WTC11 (cell line): ENCODE data around the gene OBSCN. TPM values are rescaled to one million over a fixed set of nuclear protein-coding genes. Genes with fewer than 3 reads are reported as not detected.

Experiments used
- ATAC-seq: fragments of 200-7000 bp; cut with Tn5 transposase; 2 replicates; pipeline ENCODE4 v1.10.0; 2021; ENCODE audit warnings: mild to moderate bottlenecking, moderate library complexity
- CTCF ChIA-PET: fragments of 300-600 bp; sonication (Branson Sonifier 250); formaldehyde crosslinking; loops from one replicate; lab custom pipeline; 2021; ENCODE audit warnings: antibody characterized with exemption; lab: Charles Lee
- POLR2A ChIA-PET: fragments of 350-600 bp; sonication (Branson Sonifier 250); formaldehyde crosslinking; loops from one replicate; lab custom pipeline; 2021; ENCODE audit warnings: antibody characterized with exemption; lab: Charles Lee
- DNase-seq: peaks from one replicate; pipeline ENCODE4 v3.0.0; 2021; ENCODE audit warnings: low spot score
- H3K27ac Mint-ChIP-seq: 2 replicates; pipeline ENCODE4 v1.8.0; 2021; ENCODE audit warnings: mixed read lengths
- H3K27me3 Mint-ChIP-seq: 2 replicates; pipeline ENCODE4 v1.8.0; 2021; ENCODE audit warnings: low read depth, mild to moderate bottlenecking, moderate library complexity, mixed read lengths
- H3K36me3 Mint-ChIP-seq: 2 replicates; pipeline ENCODE4 v1.8.0; 2021; ENCODE audit warnings: mixed read lengths
- H3K4me1 Mint-ChIP-seq: 2 replicates; pipeline ENCODE4 v1.8.0; 2022; ENCODE audit warnings: mixed read lengths
- H3K4me3 Mint-ChIP-seq: 2 replicates; pipeline ENCODE4 v1.8.0; 2021; ENCODE audit warnings: mild to moderate bottlenecking, moderate library complexity, mixed read lengths
- H3K9me3 Mint-ChIP-seq: 2 replicates; pipeline ENCODE4 v1.8.0; 2021; ENCODE audit warnings: mixed read lengths
- CREM ChIP-seq: sonication (generic); formaldehyde crosslinking; IDR thresholded peaks from 2 replicates; pipeline ENCODE4 v1.8.1; 2022; ENCODE audit warnings: mild to moderate bottlenecking, missing genetic modification reagents, moderate library complexity
- ELF4 ChIP-seq: sonication (generic); formaldehyde crosslinking; IDR thresholded peaks from 2 replicates; pipeline ENCODE4 v1.8.1; 2022; ENCODE audit warnings: low read depth, mild to moderate bottlenecking, moderate library complexity, missing genetic modification reagents
- FOXP1 ChIP-seq: sonication (generic); formaldehyde crosslinking; IDR thresholded peaks from 2 replicates; pipeline ENCODE4 v1.8.0; 2022; ENCODE audit warnings: missing genetic modification reagents, mild to moderate bottlenecking, moderate library complexity, borderline replicate concordance
- GTF2I ChIP-seq: fragments of 250-450 bp; sonication (Bioruptor Pico); conservative IDR thresholded peaks from 2 replicates; pipeline ENCODE4 v1.4.0; 2021; ENCODE audit warnings: mild to moderate bottlenecking
- IRF2 ChIP-seq: sonication (generic); formaldehyde crosslinking; IDR thresholded peaks from 2 replicates; pipeline ENCODE4 v1.8.0; 2022; ENCODE audit warnings: low read depth, missing genetic modification reagents, borderline replicate concordance
- NR2C2 ChIP-seq: sonication (generic); formaldehyde crosslinking; IDR thresholded peaks from 2 replicates; pipeline ENCODE4 v1.8.0; 2022; ENCODE audit warnings: mild to moderate bottlenecking, missing genetic modification reagents
- PRDM15 ChIP-seq: sonication (generic); formaldehyde crosslinking; IDR thresholded peaks from 2 replicates; pipeline ENCODE4 v1.8.0; 2022; ENCODE audit warnings: missing genetic modification reagents
- TCF7 ChIP-seq: sonication (generic); formaldehyde crosslinking; IDR thresholded peaks from 2 replicates; pipeline ENCODE4 v1.8.0; 2022; ENCODE audit warnings: mild to moderate bottlenecking, low read depth, missing genetic modification reagents, moderate library complexity
- ZBTB43 ChIP-seq: sonication (generic); formaldehyde crosslinking; IDR thresholded peaks from 2 replicates; pipeline ENCODE4 v1.8.1; 2023; ENCODE audit warnings: mild to moderate bottlenecking, missing genetic modification reagents
- ZNF138 ChIP-seq: sonication (generic); formaldehyde crosslinking; conservative IDR thresholded peaks from 2 replicates; pipeline ENCODE4 v1.8.1; 2022; ENCODE audit warnings: mild to moderate bottlenecking, moderate library complexity, missing genetic modification reagents
- ZNF416 ChIP-seq: fragments of 250-450 bp; sonication (Bioruptor Pico); IDR thresholded peaks from 2 replicates; pipeline ENCODE4 v1.9.0; 2021; ENCODE audit warnings: mild to moderate bottlenecking, inconsistent platforms
- total RNA-seq: library from RNA; stranded (reverse); gene quantifications from 3 replicates; pipeline ENCODE4 v1.2.3, GENCODE V29; 2021
- TF ChIP-seq, protein P1 (sequence below): sonication (generic); formaldehyde crosslinking; IDR thresholded peaks from 2 replicates; pipeline ENCODE4 v1.8.0; 2023; ENCODE audit warnings: missing genetic modification reagents, mild to moderate bottlenecking, borderline replicate concordance
- TF ChIP-seq, protein P2 (sequence below): sonication (generic); formaldehyde crosslinking; conservative IDR thresholded peaks from 2 replicates; pipeline ENCODE4 v1.8.1; 2023; ENCODE audit warnings: mild to moderate bottlenecking, low read depth, missing genetic modification reagents, moderate library complexity
- TF ChIP-seq, protein P3 (sequence below): sonication (generic); formaldehyde crosslinking; IDR thresholded peaks from 2 replicates; pipeline ENCODE4 v1.8.0; 2022; ENCODE audit warnings: mild to moderate bottlenecking, missing genetic modification reagents

OBSCN gene
- total RNA-seq, 1 experiment from 2014 or later: 38.8 TPM

DNA sequence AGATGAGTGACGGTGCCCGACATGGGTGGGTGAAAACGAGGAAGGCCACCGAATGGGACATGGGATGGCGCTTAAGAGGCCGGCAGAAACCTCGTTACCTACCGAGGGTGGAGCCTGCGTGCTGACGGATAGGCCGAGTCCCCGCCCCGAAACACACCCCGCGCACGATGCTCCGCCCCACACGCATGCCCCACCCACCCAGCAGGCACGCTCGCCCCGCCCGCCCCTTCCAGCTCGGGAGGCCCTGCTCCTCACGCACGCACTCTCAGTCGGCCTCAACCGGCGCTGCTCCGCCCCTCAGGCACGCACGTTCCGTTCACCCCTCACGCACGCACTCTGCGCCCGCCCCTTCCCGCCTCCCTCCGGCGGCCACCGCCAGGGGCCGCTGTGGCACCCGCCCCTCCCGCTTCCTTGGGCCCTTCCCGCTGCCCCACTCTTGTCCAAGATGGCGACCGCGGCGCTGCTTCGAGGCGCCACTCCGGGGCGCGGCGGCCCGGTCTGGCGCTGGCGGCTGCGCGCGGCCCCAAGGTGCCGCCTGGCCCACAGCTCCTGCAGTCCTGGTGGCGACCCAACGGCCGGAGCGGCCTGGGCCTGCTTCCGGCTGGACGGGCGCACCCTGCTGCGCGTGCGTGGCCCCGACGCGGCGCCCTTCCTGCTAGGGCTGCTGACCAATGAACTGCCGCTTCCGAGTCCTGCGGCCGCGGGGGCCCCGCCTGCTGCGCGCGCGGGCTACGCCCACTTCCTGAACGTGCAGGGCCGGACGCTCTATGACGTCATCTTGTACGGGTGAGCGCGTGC is 42.3 kb upstream of the OBSCN start, which contains the start of gene IBA57 (continued):
- no peak for TF ChIP-seq TCF7
- TF ChIP-seq, all 79 proteins: peak for 29

DNA sequence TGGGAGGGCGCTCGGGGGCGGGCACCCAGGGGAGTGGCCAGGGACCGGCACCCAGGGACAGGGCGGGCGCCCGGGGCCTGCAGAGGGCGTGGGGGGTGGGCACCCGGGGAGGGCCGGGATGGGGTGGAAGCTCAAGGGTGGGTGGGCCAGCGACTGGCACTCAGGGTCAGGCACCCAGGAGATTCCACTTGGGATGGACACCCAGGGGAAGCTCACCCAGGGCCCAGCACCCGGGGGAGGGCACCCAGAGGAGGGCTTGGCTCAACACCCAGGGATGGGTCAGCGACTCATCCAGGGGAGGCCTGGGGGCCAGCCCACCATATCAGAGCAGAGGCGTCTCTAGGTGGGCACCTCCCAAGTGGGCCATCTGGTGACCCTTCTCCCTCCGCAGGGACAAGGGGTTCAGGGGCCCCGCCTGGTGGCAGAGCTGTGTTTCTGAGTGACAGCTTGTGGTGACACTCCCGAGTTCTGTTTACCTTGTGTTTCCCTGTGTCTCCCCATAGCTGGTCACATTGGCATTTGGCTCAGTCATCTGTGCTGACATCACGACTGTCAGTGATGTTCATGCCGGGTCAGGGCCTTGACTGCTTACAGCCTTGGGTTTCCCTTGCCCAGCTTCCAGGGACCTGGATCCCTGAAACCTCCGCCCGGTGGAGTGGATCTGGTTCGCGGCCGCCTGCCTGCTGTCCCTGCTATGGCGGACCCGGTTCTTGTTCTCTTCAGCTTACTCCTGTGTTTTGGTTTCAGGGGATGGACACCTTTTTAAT is 41.5 kb upstream of the OBSCN start:
- H3K4me3 Mint-ChIP-seq: peak overlapping the region; percentile 61
- no peak for TF ChIP-seq ZNF138 (CRISPR knock-in tag)
- no peak for TF ChIP-seq CREM (CRISPR knock-in tag)
- 0 out of 2 replicates have a peak, but pooled peaks have one; percentile 34 for TF ChIP-seq FOXP1 (CRISPR knock-in tag)
- TF ChIP-seq IRF2: no peak; the same call in 1 of the 2 replicates
- no peak for TF ChIP-seq ZBTB43
- TF ChIP-seq, protein P1, sequence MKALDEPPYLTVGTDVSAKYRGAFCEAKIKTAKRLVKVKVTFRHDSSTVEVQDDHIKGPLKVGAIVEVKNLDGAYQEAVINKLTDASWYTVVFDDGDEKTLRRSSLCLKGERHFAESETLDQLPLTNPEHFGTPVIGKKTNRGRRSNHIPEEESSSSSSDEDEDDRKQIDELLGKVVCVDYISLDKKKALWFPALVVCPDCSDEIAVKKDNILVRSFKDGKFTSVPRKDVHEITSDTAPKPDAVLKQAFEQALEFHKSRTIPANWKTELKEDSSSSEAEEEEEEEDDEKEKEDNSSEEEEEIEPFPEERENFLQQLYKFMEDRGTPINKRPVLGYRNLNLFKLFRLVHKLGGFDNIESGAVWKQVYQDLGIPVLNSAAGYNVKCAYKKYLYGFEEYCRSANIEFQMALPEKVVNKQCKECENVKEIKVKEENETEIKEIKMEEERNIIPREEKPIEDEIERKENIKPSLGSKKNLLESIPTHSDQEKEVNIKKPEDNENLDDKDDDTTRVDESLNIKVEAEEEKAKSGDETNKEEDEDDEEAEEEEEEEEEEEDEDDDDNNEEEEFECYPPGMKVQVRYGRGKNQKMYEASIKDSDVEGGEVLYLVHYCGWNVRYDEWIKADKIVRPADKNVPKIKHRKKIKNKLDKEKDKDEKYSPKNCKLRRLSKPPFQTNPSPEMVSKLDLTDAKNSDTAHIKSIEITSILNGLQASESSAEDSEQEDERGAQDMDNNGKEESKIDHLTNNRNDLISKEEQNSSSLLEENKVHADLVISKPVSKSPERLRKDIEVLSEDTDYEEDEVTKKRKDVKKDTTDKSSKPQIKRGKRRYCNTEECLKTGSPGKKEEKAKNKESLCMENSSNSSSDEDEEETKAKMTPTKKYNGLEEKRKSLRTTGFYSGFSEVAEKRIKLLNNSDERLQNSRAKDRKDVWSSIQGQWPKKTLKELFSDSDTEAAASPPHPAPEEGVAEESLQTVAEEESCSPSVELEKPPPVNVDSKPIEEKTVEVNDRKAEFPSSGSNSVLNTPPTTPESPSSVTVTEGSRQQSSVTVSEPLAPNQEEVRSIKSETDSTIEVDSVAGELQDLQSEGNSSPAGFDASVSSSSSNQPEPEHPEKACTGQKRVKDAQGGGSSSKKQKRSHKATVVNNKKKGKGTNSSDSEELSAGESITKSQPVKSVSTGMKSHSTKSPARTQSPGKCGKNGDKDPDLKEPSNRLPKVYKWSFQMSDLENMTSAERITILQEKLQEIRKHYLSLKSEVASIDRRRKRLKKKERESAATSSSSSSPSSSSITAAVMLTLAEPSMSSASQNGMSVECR (CRISPR knock-in tag): 0 out of 2 replicates have a peak, but pooled peaks have one; percentile 1
- H3K36me3 Mint-ChIP-seq: no peaks in the 10 kb centered on the region
- DNase-seq (peak; percentile 63), ATAC-seq (peak; percentile 3)
- H3K4me1 Mint-ChIP-seq: peaks cover 13% of the 10 kb centered on the region; the same call in 1 of the 2 replicates
- H3K27ac Mint-ChIP-seq: peak overlapping the region; percentile 72
- ChIA-PET POLR2A (interaction anchor here (0.8 to 1.3 kb wide), 4 partner anchors 8 to 84 kb away, joined by 3 to 11 read pairs (median 4); partner anchors contain the start of gene ARF1), CTCF (interaction anchor here (0.9 to 4.3 kb wide), 12 partner anchors 8 to 299 kb away, joined by 3 to 39 read pairs (median 13); partner anchors contain the start of gene GUK1)
- no peaks in the 10 kb centered on the region for H3K9me3 Mint-ChIP-seq
- H3K27me3 Mint-ChIP-seq: 0 out of 2 replicates have a peak, but pooled peaks cover 4% of the 10 kb centered on the region

DNA sequence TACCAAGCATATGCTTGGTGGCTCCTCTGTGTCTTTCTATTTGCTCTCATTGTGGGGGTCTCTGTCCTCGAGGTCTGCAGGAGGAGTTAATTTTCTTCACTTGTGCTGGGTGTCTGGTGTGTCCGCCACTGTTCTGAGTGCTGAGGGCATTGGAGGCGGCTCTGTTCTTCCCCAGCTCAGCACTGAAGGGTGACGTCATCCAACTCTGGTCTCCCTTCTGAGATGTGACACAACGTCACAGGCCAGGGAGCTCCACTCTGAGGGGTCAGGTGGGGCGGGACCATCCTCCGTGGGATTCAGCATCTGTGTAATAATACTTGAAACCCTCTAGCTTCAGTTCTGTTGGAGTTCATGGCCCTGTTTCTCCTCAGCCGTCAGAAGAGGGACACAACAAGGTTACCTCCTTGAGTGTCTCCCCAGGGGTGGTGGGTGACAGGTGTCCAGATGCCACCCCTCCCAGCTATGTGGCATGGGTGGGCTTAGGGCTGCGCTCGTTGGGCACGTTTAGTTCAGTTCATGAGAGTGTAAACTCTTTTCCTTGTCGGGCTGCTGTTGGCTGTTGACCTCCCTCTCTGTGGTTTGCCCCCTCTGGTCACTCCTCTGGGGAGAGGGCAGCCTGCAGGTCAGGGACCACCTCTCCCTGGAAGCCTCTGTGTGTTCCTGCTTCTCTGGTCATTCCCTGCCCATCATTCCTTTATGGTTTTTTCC is 39.1 kb upstream of the OBSCN start:
- DNase-seq (no peak), ATAC-seq (no peak)
- H3K4me1 Mint-ChIP-seq: peaks cover 8% of the 10 kb centered on the region; the same call in 1 of the 2 replicates
- H3K9me3 Mint-ChIP-seq: no peaks in the 10 kb centered on the region
- CTCF ChIA-PET: interaction anchor here (0.6 to 4.3 kb wide), 2 partner anchors 38 to 45 kb away, joined by 3 to 39 read pairs; no protein-coding TSS in a partner anchor
- no peaks in the 10 kb centered on the region for H3K36me3 Mint-ChIP-seq
- H3K27ac Mint-ChIP-seq: peak overlapping the region; percentile 10; the same call in 1 of the 2 replicates
- no peak overlapping the region for H3K4me3 Mint-ChIP-seq
- POLR2A ChIA-PET: interaction anchor here (0.5 kb wide), 1 partner anchor 12 kb away, joined by 3 read pairs; no protein-coding TSS in a partner anchor
- no peaks in the 10 kb centered on the region for H3K27me3 Mint-ChIP-seq
- TF ChIP-seq, protein P2, sequence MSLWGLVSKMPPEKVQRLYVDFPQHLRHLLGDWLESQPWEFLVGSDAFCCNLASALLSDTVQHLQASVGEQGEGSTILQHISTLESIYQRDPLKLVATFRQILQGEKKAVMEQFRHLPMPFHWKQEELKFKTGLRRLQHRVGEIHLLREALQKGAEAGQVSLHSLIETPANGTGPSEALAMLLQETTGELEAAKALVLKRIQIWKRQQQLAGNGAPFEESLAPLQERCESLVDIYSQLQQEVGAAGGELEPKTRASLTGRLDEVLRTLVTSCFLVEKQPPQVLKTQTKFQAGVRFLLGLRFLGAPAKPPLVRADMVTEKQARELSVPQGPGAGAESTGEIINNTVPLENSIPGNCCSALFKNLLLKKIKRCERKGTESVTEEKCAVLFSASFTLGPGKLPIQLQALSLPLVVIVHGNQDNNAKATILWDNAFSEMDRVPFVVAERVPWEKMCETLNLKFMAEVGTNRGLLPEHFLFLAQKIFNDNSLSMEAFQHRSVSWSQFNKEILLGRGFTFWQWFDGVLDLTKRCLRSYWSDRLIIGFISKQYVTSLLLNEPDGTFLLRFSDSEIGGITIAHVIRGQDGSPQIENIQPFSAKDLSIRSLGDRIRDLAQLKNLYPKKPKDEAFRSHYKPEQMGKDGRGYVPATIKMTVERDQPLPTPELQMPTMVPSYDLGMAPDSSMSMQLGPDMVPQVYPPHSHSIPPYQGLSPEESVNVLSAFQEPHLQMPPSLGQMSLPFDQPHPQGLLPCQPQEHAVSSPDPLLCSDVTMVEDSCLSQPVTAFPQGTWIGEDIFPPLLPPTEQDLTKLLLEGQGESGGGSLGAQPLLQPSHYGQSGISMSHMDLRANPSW (CRISPR knock-in tag): no peak
- TF ChIP-seq ELF4 (CRISPR knock-in tag): no peak
- TF ChIP-seq PRDM15: no peak
- TF ChIP-seq, protein P3, sequence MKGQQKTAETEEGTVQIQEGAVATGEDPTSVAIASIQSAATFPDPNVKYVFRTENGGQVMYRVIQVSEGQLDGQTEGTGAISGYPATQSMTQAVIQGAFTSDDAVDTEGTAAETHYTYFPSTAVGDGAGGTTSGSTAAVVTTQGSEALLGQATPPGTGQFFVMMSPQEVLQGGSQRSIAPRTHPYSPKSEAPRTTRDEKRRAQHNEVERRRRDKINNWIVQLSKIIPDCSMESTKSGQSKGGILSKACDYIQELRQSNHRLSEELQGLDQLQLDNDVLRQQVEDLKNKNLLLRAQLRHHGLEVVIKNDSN (CRISPR knock-in tag): no peak
- no peak for TF ChIP-seq NR2C2 (CRISPR knock-in tag)
- TF ChIP-seq ZNF416 (CRISPR knock-in tag): no peak
- TF ChIP-seq GTF2I (CRISPR knock-in tag): no peak
